ENCODE data around the gene KREMEN2. TPM values are rescaled to one million over a fixed set of nuclear protein-coding genes. Genes with fewer than 3 reads are reported as not detected.

Gene KREMEN2
- total and polyA plus RNA-seq, 2 of the 13 experiments (the other 11 are each of a cell fraction or from before 2014, with no cell fraction given) = 0.48 to 1.2 TPM

DNA sequence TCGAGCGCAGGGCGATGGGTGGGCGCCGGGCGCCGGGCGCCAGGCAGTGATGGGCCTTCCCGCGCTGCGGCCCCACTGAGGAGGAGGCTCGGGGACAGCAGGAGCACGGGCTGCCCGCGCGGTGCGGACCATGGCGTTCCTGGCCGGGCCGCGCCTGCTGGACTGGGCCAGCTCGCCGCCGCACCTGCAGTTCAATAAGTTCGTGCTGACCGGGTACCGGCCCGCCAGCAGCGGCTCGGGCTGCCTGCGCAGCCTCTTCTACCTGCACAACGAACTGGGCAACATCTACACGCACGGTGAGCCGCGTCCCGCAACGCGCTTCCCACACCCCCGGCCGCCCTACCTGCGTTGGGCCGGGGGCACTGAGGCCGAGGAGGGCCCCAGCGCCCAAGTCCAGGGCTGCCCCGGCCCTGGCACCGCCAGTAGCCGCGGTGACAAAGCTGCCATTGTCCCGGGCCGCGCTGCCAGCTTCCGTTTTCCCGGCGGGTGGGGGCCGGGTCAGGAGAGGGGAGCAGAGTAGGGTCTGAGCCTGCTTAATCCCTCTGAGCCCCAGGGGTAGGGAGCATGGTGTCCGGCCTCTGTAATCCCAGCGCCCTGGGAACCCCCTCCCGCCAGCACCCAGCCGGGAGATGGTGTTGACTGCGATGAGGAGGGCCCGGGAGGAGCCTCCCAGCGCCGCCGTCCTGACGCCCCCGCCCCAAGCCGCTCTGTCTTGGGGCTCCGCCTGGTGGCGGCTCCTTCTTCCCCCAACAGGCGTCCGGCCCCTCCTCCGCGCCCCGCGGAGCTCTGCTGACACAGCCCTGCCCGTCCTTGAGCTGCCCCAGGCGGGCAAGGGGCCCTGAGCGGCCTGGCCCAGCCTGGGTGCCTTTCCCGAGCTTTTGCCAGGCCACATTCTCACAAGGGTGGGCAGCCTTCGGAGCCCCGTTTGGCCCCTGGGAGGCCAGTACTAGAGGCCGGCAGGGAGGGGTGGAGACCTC, 5.8 kb downstream of the KREMEN2 start (continued):
- TF ChIP-seq, protein P1, sequence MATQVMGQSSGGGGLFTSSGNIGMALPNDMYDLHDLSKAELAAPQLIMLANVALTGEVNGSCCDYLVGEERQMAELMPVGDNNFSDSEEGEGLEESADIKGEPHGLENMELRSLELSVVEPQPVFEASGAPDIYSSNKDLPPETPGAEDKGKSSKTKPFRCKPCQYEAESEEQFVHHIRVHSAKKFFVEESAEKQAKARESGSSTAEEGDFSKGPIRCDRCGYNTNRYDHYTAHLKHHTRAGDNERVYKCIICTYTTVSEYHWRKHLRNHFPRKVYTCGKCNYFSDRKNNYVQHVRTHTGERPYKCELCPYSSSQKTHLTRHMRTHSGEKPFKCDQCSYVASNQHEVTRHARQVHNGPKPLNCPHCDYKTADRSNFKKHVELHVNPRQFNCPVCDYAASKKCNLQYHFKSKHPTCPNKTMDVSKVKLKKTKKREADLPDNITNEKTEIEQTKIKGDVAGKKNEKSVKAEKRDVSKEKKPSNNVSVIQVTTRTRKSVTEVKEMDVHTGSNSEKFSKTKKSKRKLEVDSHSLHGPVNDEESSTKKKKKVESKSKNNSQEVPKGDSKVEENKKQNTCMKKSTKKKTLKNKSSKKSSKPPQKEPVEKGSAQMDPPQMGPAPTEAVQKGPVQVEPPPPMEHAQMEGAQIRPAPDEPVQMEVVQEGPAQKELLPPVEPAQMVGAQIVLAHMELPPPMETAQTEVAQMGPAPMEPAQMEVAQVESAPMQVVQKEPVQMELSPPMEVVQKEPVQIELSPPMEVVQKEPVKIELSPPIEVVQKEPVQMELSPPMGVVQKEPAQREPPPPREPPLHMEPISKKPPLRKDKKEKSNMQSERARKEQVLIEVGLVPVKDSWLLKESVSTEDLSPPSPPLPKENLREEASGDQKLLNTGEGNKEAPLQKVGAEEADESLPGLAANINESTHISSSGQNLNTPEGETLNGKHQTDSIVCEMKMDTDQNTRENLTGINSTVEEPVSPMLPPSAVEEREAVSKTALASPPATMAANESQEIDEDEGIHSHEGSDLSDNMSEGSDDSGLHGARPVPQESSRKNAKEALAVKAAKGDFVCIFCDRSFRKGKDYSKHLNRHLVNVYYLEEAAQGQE (IDR thresholded peaks at IDR 0.05; ENCODE audit: borderline replicate concordance in 1 of 2, low read depth in 1 of 2, low read length in 2 of 2) = no peak; a peak in 1 of 4 replicates
- TF ChIP-seq REPIN1 (CRISPR knock-in tag; IDR thresholded peaks at IDR 0.05; ENCODE audit: borderline replicate concordance, low read depth) (0 out of 2 replicates have a peak, but pooled peaks have one; percentile 24), ZNF12 (CRISPR knock-in tag; IDR thresholded peaks at IDR 0.05) (no peak), MTF2 (CRISPR knock-in tag; IDR thresholded peaks at IDR 0.05; ENCODE audit: borderline replicate concordance) (no peak), ZNF33A (CRISPR knock-in tag; IDR thresholded peaks at IDR 0.05; ENCODE audit: borderline replicate concordance) (no peak), ZSCAN21 (CRISPR knock-in tag; IDR thresholded peaks at IDR 0.05; ENCODE audit: borderline replicate concordance) (no peak; the same call in 1 of the 2 replicates), RXRA (CRISPR knock-in tag; IDR thresholded peaks at IDR 0.05) (peak; percentile 24; the same call in 1 of the 2 replicates), ATF1 (CRISPR knock-in tag; IDR thresholded peaks at IDR 0.05) (no peak), ZFP82 (CRISPR knock-in tag; IDR thresholded peaks at IDR 0.05; ENCODE audit: borderline replicate concordance) (no peak), ZNF350 (CRISPR knock-in tag; IDR thresholded peaks at IDR 0.05; ENCODE audit: borderline replicate concordance, low read depth) (no peak; the same call in 1 of the 2 replicates), ZNF260 (CRISPR knock-in tag; IDR thresholded peaks at IDR 0.05; ENCODE audit: borderline replicate concordance, low read depth) (no peak), PHF20 (CRISPR knock-in tag; IDR thresholded peaks at IDR 0.05) (no peak)
- TF ChIP-seq, protein P2, sequence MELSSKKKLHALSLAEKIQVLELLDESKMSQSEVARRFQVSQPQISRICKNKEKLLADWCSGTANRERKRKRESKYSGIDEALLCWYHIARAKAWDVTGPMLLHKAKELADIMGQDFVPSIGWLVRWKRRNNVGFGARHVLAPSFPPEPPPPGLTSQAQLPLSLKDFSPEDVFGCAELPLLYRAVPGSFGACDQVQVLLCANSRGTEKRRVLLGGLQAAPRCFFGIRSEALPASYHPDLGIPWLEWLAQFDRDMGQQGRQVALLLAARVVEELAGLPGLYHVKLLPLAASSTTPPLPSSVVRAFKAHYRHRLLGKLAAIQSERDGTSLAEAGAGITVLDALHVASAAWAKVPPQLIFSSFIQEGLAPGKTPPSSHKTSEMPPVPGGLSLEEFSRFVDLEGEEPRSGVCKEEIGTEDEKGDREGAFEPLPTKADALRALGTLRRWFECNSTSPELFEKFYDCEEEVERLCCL (CRISPR knock-in tag; IDR thresholded peaks at IDR 0.05; ENCODE audit: borderline replicate concordance) = no peak
- TF ChIP-seq, protein P3, sequence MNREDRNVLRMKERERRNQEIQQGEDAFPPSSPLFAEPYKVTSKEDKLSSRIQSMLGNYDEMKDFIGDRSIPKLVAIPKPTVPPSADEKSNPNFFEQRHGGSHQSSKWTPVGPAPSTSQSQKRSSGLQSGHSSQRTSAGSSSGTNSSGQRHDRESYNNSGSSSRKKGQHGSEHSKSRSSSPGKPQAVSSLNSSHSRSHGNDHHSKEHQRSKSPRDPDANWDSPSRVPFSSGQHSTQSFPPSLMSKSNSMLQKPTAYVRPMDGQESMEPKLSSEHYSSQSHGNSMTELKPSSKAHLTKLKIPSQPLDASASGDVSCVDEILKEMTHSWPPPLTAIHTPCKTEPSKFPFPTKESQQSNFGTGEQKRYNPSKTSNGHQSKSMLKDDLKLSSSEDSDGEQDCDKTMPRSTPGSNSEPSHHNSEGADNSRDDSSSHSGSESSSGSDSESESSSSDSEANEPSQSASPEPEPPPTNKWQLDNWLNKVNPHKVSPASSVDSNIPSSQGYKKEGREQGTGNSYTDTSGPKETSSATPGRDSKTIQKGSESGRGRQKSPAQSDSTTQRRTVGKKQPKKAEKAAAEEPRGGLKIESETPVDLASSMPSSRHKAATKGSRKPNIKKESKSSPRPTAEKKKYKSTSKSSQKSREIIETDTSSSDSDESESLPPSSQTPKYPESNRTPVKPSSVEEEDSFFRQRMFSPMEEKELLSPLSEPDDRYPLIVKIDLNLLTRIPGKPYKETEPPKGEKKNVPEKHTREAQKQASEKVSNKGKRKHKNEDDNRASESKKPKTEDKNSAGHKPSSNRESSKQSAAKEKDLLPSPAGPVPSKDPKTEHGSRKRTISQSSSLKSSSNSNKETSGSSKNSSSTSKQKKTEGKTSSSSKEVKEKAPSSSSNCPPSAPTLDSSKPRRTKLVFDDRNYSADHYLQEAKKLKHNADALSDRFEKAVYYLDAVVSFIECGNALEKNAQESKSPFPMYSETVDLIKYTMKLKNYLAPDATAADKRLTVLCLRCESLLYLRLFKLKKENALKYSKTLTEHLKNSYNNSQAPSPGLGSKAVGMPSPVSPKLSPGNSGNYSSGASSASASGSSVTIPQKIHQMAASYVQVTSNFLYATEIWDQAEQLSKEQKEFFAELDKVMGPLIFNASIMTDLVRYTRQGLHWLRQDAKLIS (CRISPR knock-in tag; IDR thresholded peaks at IDR 0.05) = no peak

All from HepG2 (cell line).